ENCODE measurements around the gene PSMD14.
"Not testable (repeated sequence)": the region's sequence is repeated elsewhere in the genome, so short reads cannot be mapped to it uniquely, and the experiment has no call there.

The PSMD14 gene

GRCh38 chr2:161337247-161337646 lies 29.0 kb downstream of the PSMD14 start:
- peak; percentile 41 for DNase-seq (ENCODE audit: low spot score)

GRCh38 chr2:161339532-161339931 lies 31.3 kb downstream of the PSMD14 start:
- DNase-seq (ENCODE audit: low spot score): not testable (repeated sequence)

GRCh38 chr2:161340930-161341413 lies 32.7 kb downstream of the PSMD14 start:
- DNase-seq (ENCODE audit: low spot score): not testable (repeated sequence)

- DNase-seq (ENCODE audit: low spot score): no peak
Observed at GRCh38 chr2:161343235-161343634, 35.0 kb downstream of the PSMD14 start.

DNA sequence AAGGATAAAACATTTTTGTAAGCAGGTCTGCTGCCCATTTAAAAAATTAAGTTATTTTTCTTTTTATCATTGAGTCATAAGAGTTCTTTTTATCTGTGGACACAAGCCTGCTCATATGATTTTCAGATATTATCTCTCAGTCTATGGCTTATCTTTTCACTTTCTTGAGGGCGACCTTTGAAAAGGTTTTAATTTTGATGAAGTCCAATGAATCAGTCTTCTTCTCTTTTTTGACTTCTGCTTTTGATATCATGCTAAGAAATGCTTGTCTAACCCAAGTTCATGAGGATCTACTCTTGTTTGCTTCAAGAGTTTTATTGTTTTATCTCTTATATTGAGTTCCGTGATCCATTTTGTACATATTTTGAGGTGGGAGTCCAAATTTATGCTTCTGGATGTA lies 36.5 kb downstream of the PSMD14 start:
- no peak for DNase-seq (ENCODE audit: low spot score)

GRCh38 chr2:161351678-161352077 lies 43.5 kb downstream of the PSMD14 start:
- no peak for DNase-seq (ENCODE audit: low spot score)

- DNase-seq (ENCODE audit: low spot score): peak; percentile 23
Observed at GRCh38 chr2:161352719-161353118, 44.5 kb downstream of the PSMD14 start.

DNA sequence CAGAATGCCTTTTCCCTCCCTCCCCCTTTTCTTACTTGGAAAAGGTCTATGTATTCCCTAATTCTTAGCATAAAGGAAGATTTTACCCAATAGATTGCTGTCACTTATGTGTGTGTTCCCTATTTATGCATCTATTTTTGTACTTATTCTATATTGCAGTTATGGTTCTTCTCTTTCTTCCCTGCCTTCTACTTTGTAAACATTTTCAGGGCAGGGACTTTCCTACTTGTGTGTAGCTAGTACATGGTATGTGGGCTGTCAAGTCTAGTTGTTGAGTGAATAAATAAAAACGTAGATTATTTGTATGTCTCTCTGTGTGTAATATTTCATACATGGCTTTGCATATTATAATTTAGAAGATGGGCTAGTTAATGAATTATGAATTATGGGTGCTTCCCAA lies 45.3 kb downstream of the PSMD14 start:
- DNase-seq (ENCODE audit: low spot score): no peak

GRCh38 chr2:161354106-161354505 lies 45.9 kb downstream of the PSMD14 start:
- no peak for DNase-seq (ENCODE audit: low spot score)

DNA sequence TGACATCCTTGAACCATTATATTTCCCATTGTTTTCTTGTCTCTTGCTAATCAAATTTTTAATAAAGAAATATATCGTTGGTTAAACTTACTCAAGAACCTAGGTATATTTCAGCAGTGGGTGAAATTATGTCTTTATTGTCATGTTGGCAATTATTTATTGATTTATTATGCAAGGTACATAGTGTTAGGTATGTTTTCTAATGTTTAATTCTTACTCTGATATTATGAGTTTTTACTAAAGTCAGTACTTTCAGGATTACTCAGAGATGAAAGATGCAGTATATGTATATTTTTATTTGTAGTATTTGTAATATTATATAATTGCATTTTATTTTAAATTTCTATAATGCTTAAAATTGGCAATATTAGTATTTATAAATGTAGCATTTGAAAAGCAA lies 46.9 kb downstream of the PSMD14 start:
- no peak for DNase-seq (ENCODE audit: low spot score)

DNA sequence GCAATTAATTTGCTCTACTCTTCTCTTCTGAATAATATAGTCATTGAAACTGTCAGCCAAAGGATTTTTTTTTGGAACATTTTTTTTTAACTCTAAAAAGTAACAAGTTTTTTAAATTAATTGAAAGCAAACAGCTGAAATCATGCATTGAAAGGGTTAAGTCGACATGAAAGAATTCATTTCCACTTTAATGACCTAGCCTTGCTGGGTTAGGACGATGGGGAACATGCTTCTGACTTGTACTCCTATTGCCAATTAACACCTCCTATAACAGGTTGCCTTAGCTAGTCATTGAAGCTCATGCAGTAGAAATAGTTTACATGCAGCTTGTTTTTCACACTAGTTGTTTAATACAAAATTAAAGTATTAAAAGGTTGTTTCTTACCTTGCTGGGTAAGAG lies 47.8 kb downstream of the PSMD14 start:
- no peak for DNase-seq (ENCODE audit: low spot score)

DNA sequence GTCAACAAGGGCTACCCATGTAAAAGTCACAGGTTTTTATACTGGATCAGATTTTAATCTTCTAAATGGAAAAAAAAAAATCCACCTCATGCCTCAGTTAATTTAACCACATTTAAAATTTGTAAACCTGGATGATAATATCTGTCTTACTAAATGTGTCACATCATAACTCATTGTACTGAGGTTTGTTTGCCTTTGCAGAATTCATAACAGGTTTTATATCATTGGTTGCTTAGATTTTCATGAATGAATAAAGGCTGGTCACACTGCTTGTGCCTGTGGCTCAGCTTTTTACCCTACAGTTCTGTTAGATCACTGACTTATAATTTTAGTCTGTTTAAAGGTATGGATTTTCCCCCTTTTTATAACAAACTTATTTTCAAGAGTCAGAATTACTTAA lies 48.9 kb downstream of the PSMD14 start:
- no peak for DNase-seq (ENCODE audit: low spot score)

DNA sequence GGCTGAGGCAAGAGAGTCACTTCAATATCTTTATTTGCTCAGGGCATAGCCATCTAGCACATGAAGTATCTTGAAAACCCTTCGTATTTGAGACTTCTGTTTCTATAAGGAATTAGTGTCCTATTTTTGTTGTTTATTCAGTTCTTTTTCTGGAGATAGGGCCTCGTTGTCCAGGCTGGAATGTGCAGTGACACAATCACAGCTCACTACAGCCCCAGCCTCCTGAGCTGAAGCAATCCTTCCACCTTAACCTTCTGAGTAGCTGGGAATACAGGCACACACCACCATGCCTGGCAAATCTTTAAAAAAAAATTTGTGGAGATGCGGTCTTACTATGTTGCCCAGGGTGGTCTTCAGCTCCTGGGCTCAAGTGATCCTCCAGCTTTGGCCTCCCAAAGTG lies 50.6 kb downstream of the PSMD14 start:
- no peak for DNase-seq (ENCODE audit: low spot score)

GRCh38 chr2:161360095-161360654 lies 52.0 kb downstream of the PSMD14 start:
- DNase-seq (ENCODE audit: low spot score): not testable (repeated sequence)

DNA sequence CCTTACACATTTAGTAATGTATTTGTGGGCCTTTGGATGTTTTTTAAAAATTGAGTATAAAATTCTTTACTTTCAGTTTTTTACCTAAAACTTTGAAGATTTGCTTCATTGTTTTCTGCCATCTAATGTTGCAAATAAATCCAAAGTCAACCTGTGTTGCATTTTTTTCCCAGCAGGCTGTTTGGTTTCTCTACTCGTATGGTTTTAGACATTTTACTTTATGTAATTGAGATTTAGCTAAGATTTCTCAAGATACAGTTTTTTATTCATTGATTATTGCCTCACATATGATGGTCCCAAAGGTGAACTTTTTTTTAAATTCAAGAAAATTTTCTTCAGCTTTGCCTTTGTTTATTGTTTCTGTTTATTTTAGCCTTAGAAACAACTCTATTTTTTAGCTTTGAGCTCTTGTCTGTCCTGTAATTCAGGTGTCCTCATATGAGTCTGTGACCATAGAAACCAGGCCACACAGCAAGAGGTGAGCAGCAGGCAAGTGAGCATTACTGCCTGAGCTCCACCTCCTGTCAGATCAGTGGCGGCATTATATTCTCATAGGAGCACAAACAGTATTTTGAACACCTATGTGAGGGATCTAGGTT lies 54.4 kb downstream of the PSMD14 start:
- DNase-seq (ENCODE audit: low spot score): no peak

GRCh38 chr2:161367675-161368074 lies 59.5 kb downstream of the PSMD14 start:
- DNase-seq (ENCODE audit: low spot score): no peak

GRCh38 chr2:161369311-161369710 lies 61.1 kb downstream of the PSMD14 start:
- no peak for DNase-seq (ENCODE audit: low spot score)

DNA sequence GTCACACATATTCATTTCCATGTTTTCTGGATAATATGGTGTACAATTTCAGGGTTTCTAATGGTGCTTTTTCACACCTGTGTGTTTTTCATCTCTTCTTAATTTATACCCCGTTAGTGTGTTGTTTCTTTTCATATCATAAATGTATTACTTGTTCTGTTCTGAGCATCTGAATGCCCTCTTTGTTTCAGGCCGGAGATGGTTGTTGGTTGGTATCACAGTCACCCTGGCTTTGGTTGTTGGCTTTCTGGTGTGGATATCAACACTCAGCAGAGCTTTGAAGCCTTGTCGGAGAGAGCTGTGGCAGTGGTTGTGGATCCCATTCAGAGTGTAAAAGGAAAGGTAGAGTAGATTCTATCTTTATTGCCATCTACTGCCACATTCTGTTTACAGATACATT lies 62.8 kb downstream of the PSMD14 start:
- DNase-seq (ENCODE audit: low spot score): no peak

DNA sequence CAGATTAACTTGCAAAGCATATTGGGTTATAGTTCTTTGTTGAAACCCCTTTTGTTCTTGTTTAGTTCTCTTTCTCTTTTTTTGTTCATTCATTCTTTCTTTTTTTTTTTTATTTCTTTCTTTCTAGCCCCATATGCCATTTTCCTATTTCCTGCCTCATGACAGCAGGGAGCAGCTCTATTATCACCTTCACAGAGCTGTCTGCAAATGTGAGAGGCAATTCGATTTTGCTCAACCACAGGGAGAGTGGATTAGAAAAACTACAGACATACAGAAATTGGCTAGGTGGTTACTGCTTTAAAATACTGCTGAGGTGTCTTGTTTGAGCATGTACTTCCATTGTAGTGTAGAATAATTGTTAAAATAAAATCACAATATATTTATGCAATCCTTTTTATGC lies 63.6 kb downstream of the PSMD14 start:
- DNase-seq (ENCODE audit: low spot score): no peak

DNA sequence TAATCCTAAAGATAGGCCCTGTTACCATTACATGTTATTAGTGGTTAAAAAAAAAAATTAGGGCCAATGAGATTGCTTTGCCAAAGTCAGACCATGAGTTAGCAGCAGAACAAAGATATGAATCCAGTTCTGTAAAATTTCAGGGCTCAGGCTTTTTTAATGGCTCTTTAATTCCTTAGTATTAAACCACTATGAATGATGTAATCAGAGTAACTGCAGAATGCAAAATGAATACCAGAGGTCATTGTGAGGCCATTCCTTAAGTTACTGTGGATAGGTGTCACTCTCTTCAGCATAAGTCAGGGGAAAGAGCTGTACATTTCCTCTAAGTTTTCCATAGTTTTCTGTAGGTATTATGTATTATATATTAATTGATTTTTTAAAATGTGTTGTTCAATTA lies 65.7 kb downstream of the PSMD14 start:
- no peak for DNase-seq (ENCODE audit: low spot score)

DNA sequence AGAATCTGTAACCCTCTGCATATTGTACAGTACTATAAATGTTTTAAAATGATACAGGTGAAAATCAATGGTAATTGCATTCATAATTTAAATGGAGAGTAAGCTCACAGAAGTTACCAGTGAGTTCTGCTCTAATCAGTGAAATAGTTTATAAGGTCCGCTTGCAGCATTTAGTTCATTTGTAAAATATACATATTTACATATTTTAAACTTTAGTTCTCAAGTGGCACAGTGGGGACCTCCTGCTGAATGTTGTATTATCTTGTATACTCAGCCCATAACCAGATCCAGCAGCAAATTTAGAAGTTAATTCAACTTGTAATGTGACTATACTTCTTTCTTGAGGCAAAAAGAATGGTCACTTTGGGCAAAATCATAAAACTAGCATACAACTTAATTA lies 66.2 kb downstream of the PSMD14 start:
- no peak for DNase-seq (ENCODE audit: low spot score)

- DNase-seq (ENCODE audit: low spot score): no peak
Observed at GRCh38 chr2:161379740-161380139, 71.5 kb downstream of the PSMD14 start.

DNA sequence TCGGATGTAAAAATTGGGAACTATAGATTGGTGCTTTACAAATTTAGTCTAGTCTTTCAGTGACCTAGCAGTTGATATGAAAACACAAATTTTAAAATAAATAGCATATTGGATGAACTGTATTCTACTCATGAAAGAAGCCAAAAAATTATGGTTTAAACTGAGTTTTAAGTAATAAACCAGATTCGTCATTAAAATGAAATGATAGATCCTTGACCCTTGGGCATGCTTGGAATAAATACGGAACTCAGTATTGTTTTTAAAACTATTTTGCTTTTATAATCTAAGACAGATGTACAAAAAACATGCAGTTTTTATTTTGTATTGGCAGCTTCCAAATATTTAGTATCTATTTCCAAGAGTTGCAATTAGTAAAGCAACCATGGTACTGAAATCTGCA lies 73.3 kb downstream of the PSMD14 start:
- DNase-seq (ENCODE audit: low spot score): no peak

DNA sequence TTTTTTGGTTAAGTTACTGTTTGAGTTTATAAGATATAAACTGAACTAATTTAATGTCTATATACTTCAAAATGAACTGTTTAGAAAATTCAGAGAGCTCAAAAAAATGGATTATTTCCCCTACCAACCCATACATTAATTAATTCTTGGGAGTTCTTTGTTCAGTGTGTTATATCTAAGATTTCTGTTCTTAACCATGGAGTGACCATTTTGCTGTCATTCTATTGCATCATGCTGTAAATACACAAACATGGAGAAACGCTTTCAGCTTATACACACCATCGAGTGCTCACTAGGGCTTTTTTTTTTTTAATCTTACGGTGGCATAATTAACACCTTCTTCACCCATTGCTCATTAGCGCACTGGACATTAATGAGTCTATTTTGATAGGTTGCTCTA lies 74.5 kb downstream of the PSMD14 start:
- no peak for DNase-seq (ENCODE audit: low spot score)

All from D341Med (cell line).